Activated T-cell treated with anti-CD3 and anti-CD28 coated beads, Interleukin-2, amount 50 U/mL, for 48 hours (primary cell): ENCODE data around the gene CUX1.

Experiments used
- DNase-seq, 2 experiments: peaks; one replicate each; pipeline ENCODE4 v3.0.0-alpha.2; 2020

Gene CUX1

GRCh38 chr7:102055181-102055976 lies 238.0 kb downstream of the CUX1 start:
- no peak for DNase-seq

GRCh38 chr7:102059524-102059923 lies 242.1 kb downstream of the CUX1 start:
- DNase-seq, result no peak

GRCh38 chr7:102061354-102061945 lies 244.0 kb downstream of the CUX1 start:
- DNase-seq, result no peak

GRCh38 chr7:102061981-102062390 lies 244.6 kb downstream of the CUX1 start:
- DNase-seq, result no peak

- DNase-seq, result no peak
Measured at GRCh38 chr7:102063690-102064180, 246.3 kb downstream of the CUX1 start.

GRCh38 chr7:102064361-102065025 lies 247.1 kb downstream of the CUX1 start:
- DNase-seq, result no peak

- DNase-seq, result no peak
Measured at GRCh38 chr7:102065226-102065625, 247.8 kb downstream of the CUX1 start.

GRCh38 chr7:102066476-102066875 lies 249.1 kb downstream of the CUX1 start:
- no peak for DNase-seq

- DNase-seq, result no peak
Measured at GRCh38 chr7:102068846-102069245, 251.4 kb downstream of the CUX1 start.

- DNase-seq, result no peak
Measured at GRCh38 chr7:102069931-102070629, 252.7 kb downstream of the CUX1 start.

GRCh38 chr7:102072003-102072402 lies 254.6 kb downstream of the CUX1 start:
- DNase-seq, result no peak

GRCh38 chr7:102072636-102073209 lies 255.3 kb downstream of the CUX1 start:
- DNase-seq, result no peak

- no peak for DNase-seq
Measured at GRCh38 chr7:102073931-102074880, 256.8 kb downstream of the CUX1 start.

GRCh38 chr7:102075126-102075525 lies 257.7 kb downstream of the CUX1 start:
- DNase-seq, result no peak

GRCh38 chr7:102075553-102076135 lies 258.2 kb downstream of the CUX1 start:
- DNase-seq, result no peak

- DNase-seq, result no peak
Measured at GRCh38 chr7:102077081-102077480, 259.7 kb downstream of the CUX1 start.

- DNase-seq, result no peak
Measured at GRCh38 chr7:102079140-102080018, 262.0 kb downstream of the CUX1 start.

GRCh38 chr7:102080019-102080433 lies 262.6 kb downstream of the CUX1 start:
- no peak for DNase-seq

- no peak for DNase-seq
Measured at GRCh38 chr7:102080434-102081243, 263.2 kb downstream of the CUX1 start.
